IMR-90 (cell line): Measurements from ENCODE around the gene AIDA. TPM values are rescaled to one million over a fixed set of nuclear protein-coding genes. Genes with fewer than 3 reads are reported as not detected.
A peak's percentile ranks its signal among the peaks of the same experiment; 100 is the strongest.

Experiments used
- ATAC-seq: fragments of 200-7000 bp; cut with Tn5 transposase; 2 replicates; pipeline ENCODE4 v1.9.1; 2020; ENCODE audit warnings: low read depth, mild to moderate bottlenecking, moderate library complexity
- BruUV-seq: library from RNA; stranded (reverse); fragments of 400-500 nt; replicated peaks from 2 replicates; lab custom pipeline; 2021; lab: Mats Ljungman, UMichigan
- CTCF ChIA-PET: fragments of 300-600 bp; formaldehyde crosslinking; extraction: SDS; loops from one replicate; lab custom pipeline; 2021; ENCODE audit warnings: antibody characterized with exemption; lab: Yijun Ruan, JAX
- POLR2A ChIA-PET: fragments of 300-600 bp; sonication (Branson Sonifier 250); formaldehyde crosslinking; loops from one replicate; lab custom pipeline; 2022; ENCODE audit warnings: antibody characterized with exemption; ENCODE audit not compliant: unreplicated experiment; lab: Charles Lee
- DNase-seq: peaks from one replicate; pipeline ENCODE4 v3.0.0; 2013
- H2AFZ ChIP-seq: replicated peaks from 2 replicates; pipeline ENCODE3; 2013; ENCODE audit warnings: low read length, mild to moderate bottlenecking; ENCODE audit not compliant: poor library complexity
- H2AK5ac ChIP-seq: 2 replicates; pipeline ENCODE4 v1.6.1; 2013; ENCODE audit warnings: low read depth, low read length, inconsistent platforms
- H2AK9ac ChIP-seq: replicated peaks from 2 replicates; pipeline ENCODE3; 2013; ENCODE audit warnings: mild to moderate bottlenecking, low read depth, low read length, moderate library complexity; ENCODE audit not compliant: poor library complexity
- H2BK120ac ChIP-seq: 2 replicates; pipeline ENCODE4 v1.6.1; 2013; ENCODE audit warnings: low read depth, low read length, inconsistent platforms
- H2BK15ac ChIP-seq: 3 replicates; pipeline ENCODE4 v1.6.1; 2013; ENCODE audit warnings: low read depth, low read length, inconsistent platforms
- H2BK20ac ChIP-seq: 2 replicates; pipeline ENCODE4 v1.6.1; 2013; ENCODE audit warnings: low read depth, mild to moderate bottlenecking, inconsistent platforms, low read length, moderate library complexity
- H2BK5ac ChIP-seq: 2 replicates; pipeline ENCODE4 v1.6.1; 2013; ENCODE audit warnings: mild to moderate bottlenecking, low read depth, low read length, inconsistent platforms; ENCODE audit not compliant: poor library complexity, severe bottlenecking
- H3K14ac ChIP-seq: replicated peaks from 2 replicates; pipeline ENCODE4 v1.6.1; 2013; ENCODE audit warnings: low read depth, low read length, inconsistent platforms
- H3K18ac ChIP-seq: 2 replicates; pipeline ENCODE4 v1.6.1; 2013; ENCODE audit warnings: low read depth, low read length, control low read depth
- H3K23ac ChIP-seq: 2 replicates; pipeline ENCODE4 v1.6.1; 2013; ENCODE audit warnings: low read depth, low read length, inconsistent platforms
- H3K27ac ChIP-seq: 2 replicates; pipeline ENCODE4 v1.5.1; 2013; ENCODE audit warnings: mild to moderate bottlenecking, control low read depth, low read length; ENCODE audit not compliant: insufficient read depth
- H3K27me3 ChIP-seq: 2 replicates; pipeline ENCODE4 v1.6.1; 2013; ENCODE audit warnings: low read length; ENCODE audit not compliant: control insufficient read depth, insufficient read depth
- H3K36me3 ChIP-seq: 2 replicates; pipeline ENCODE4 v1.6.1; 2013; ENCODE audit warnings: low read length, mixed read lengths; ENCODE audit not compliant: control insufficient read depth, insufficient read depth
- H3K4ac ChIP-seq: 2 replicates; pipeline ENCODE4 v1.6.1; 2013; ENCODE audit warnings: low read depth, low read length, inconsistent platforms
- H3K4me1 ChIP-seq: 2 replicates; pipeline ENCODE4 v1.6.1; 2013; ENCODE audit warnings: low read length, mixed read lengths; ENCODE audit not compliant: control insufficient read depth, insufficient read depth
- H3K4me2 ChIP-seq: 2 replicates; pipeline ENCODE4 v1.6.1; 2013; ENCODE audit warnings: low read depth, mild to moderate bottlenecking, control low read depth, low read length, moderate library complexity
- H3K4me3 ChIP-seq: 2 replicates; pipeline ENCODE4 v1.5.1; 2013; ENCODE audit warnings: low read depth, mild to moderate bottlenecking, control low read depth, low read length, moderate library complexity; ENCODE audit not compliant: insufficient read depth
- H3K56ac ChIP-seq: 2 replicates; pipeline ENCODE4 v1.6.1; 2013; ENCODE audit warnings: low read length, inconsistent platforms; ENCODE audit not compliant: insufficient read depth; ENCODE audit errors: extremely low read depth
- H3K79me1 ChIP-seq, 2 experiments: 2 replicates each; pipeline ENCODE4 v1.6.1; 2013; ENCODE audit warnings: low read length in 2 of 2, inconsistent platforms in 1 of 2, low read depth in 1 of 2
- H3K9ac ChIP-seq: 2 replicates; pipeline ENCODE4 v1.6.1; 2013; ENCODE audit warnings: low read depth, low read length, control low read depth
- H3K9me1 ChIP-seq: 2 replicates; pipeline ENCODE4 v1.6.1; 2013; ENCODE audit warnings: low read length, inconsistent platforms; ENCODE audit not compliant: insufficient read depth
- H3K9me3 ChIP-seq: 2 replicates; pipeline ENCODE4 v1.6.1; 2013; ENCODE audit warnings: low read length; ENCODE audit not compliant: control insufficient read depth, insufficient read depth
- H4K20me1 ChIP-seq: 2 replicates; pipeline ENCODE4 v1.6.1; 2013; ENCODE audit warnings: low read length, inconsistent platforms; ENCODE audit not compliant: insufficient read depth
- H4K5ac ChIP-seq: 2 replicates; pipeline ENCODE4 v1.6.1; 2013; ENCODE audit warnings: mild to moderate bottlenecking, low read depth, low read length, control low read depth
- H4K8ac ChIP-seq, 2 experiments: 2 replicates each; pipeline ENCODE4 v1.6.1; 2013; ENCODE audit warnings: low read depth in 2 of 2, low read length in 2 of 2, control low read depth in 1 of 2, inconsistent platforms in 1 of 2
- H4K91ac ChIP-seq: 2 replicates; pipeline ENCODE4 v1.6.1; 2013; ENCODE audit warnings: low read depth, low read length, inconsistent platforms; ENCODE audit not compliant: insufficient read depth
- BHLHE40 ChIP-seq: fragments of 150-350 bp; IDR thresholded peaks from 2 replicates; pipeline ENCODE4 v1.6.1; 2016; ENCODE audit warnings: mild to moderate bottlenecking, low read depth, low read length
- CEBPB ChIP-seq: IDR thresholded peaks from 2 replicates; pipeline ENCODE4 v1.6.1; 2012; ENCODE audit warnings: low read depth, low read length, improper control_type of control experiment
- CHD1 ChIP-seq: IDR thresholded peaks from 2 replicates; pipeline ENCODE4 v1.6.1; 2012; ENCODE audit warnings: low read depth, low read length, improper control_type of control experiment
- FOS ChIP-seq: fragments of 150-350 bp; IDR thresholded peaks from 2 replicates; pipeline ENCODE4 v1.6.1; 2016; ENCODE audit warnings: low read depth, low read length
- MAFK ChIP-seq: IDR thresholded peaks from 2 replicates; pipeline ENCODE4 v1.6.1; 2012; ENCODE audit warnings: low read depth, low read length, improper control_type of control experiment
- MAZ ChIP-seq: IDR thresholded peaks from 2 replicates; pipeline ENCODE4 v1.6.1; 2012; ENCODE audit warnings: low read depth, mild to moderate bottlenecking, low read length, improper control_type of control experiment, moderate library complexity, borderline replicate concordance
- MXI1 ChIP-seq: IDR thresholded peaks from 2 replicates; pipeline ENCODE4 v1.6.1; 2012; ENCODE audit warnings: low read depth, mild to moderate bottlenecking, low read length, moderate library complexity, borderline replicate concordance
- NFE2L2 ChIP-seq: fragments of 150-350 bp; IDR thresholded peaks from 2 replicates; pipeline ENCODE4 v1.6.1; 2016; ENCODE audit warnings: low read depth, mild to moderate bottlenecking, low read length
- POLR2A ChIP-seq: IDR thresholded peaks from 2 replicates; pipeline ENCODE4 v1.6.1; 2012; ENCODE audit warnings: mild to moderate bottlenecking, low read depth, low read length
- RAD21 ChIP-seq: IDR thresholded peaks from 2 replicates; pipeline ENCODE4 v1.6.1; 2012; ENCODE audit warnings: low read length, improper control_type of control experiment
- RCOR1 ChIP-seq: IDR thresholded peaks from 2 replicates; pipeline ENCODE4 v1.6.1; 2012; ENCODE audit warnings: mild to moderate bottlenecking, low read length, improper control_type of control experiment; ENCODE audit not compliant: insufficient replicate concordance
- RFX5 ChIP-seq: IDR thresholded peaks from 2 replicates; pipeline ENCODE4 v1.8.0; 2012; ENCODE audit warnings: low read depth, mild to moderate bottlenecking, low read length, moderate library complexity
- SMC3 ChIP-seq: fragments of 150-350 bp; IDR thresholded peaks from 2 replicates; pipeline ENCODE4 v1.6.1; 2016; ENCODE audit warnings: low read depth, mild to moderate bottlenecking, antibody characterized with exemption, low read length, moderate library complexity
- WGBS, 2 experiments: methylation state at CpG; one replicate each; pipeline versions ENCODE4 v1.1.5 to v1.1.7; 2013; ENCODE audit warnings: missing lambda C conversion rate in 2 of 2; ENCODE audit not compliant: insufficient read length in 1 of 2; ENCODE audit errors: extremely low coverage in 2 of 2; 5-methylcytosine and 5-hydroxymethylcytosine counted together
- dilution Hi-C: fragments of 300-500 bp; cut with HindIII; formaldehyde crosslinking; loops from one replicate; pipeline ENCODE4 v1.14.3; 2018; ENCODE audit warnings: low sequenced_read_pairs; ENCODE audit not compliant: unreplicated experiment
- in situ Hi-C: fragments of 300-500 bp; cut with MboI; formaldehyde crosslinking; loops from 3 replicates; pipeline ENCODE4 v1.14.3; 2019; ENCODE audit warnings: low sequenced_read_pairs, inconsistent platforms, mixed read lengths
- intact Hi-C: fragments of 100-400 bp; cut with micrococcal nuclease; formaldehyde crosslinking; loops from 2 replicates; pipeline ENCODE4 v1.10.0; 2022
- polyA plus RNA-seq, 3 experiments: library from polyadenylated mRNA; depleted of rRNA; stranded (reverse); fragments of >200 nt; gene quantifications; 2 replicates each; pipeline ENCODE4 v1.2.3, GENCODE V29; 2012; ENCODE audit warnings: low replicate concordance in 1 of 3
- total RNA-seq: library from RNA; depleted of rRNA; stranded (reverse); fragments of >200 nt; gene quantifications from 2 replicates; pipeline ENCODE4 v1.2.3, GENCODE V29; 2012
- TF ChIP-seq, protein P1 (sequence below): fragments of 150-350 bp; IDR thresholded peaks from 2 replicates; pipeline ENCODE4 v1.6.1; 2017; ENCODE audit warnings: mild to moderate bottlenecking, antibody characterized with exemption, low read length, low read depth
- TF ChIP-seq, protein P2 (sequence below): conservative IDR thresholded peaks from 2 replicates; pipeline ENCODE4 v1.5.1; 2012; ENCODE audit warnings: mild to moderate bottlenecking, low read depth, low read length, improper control_type of control experiment
- TF ChIP-seq, protein P3 (sequence below): fragments of 150-350 bp; IDR thresholded peaks from 2 replicates; pipeline ENCODE4 v1.6.1; 2016; ENCODE audit warnings: low read depth, mild to moderate bottlenecking, low read length, moderate library complexity, borderline replicate concordance

Gene AIDA
- total and polyA plus RNA-seq, 2 of the 4 experiments (the other 2 are of a cell fraction), result 47.9 to 48.6 TPM

DNA sequence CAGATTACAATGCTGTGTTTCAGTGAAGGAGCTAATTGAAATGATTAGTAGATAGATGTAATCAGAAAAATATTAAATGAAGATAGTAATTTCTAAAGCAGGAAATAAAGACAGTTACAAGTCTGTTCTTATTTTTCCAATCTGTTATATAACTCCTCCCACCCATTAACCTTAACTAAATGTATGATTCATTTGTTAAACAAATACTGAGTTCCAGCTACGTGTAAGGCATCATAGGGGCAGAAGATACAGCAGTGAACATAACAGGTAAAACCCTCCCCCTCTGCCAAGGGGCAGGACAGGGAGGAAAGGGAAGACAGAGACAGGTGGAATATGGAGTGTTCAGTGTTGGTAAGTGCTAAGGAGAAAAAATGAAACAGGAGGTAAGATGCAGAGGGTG lies 24.7 kb upstream of the AIDA start, which contains the start of gene FAM177B:
TSS of gene FAM177B (plus strand) at position 231 of the 400 bp plus-strand sequence. CDS start 9,344 bp downstream, outside the sequence.
- Histone ChIP-seq H3K9ac (no peak within 1 kb of the TSS), H2BK15ac (no peak within 1 kb of the TSS), H2BK20ac (no peak within 1 kb of the TSS), H4K20me1 (no peaks in the 10 kb centered on the region), H3K14ac (no peak within 1 kb of the TSS), H3K18ac (no peak within 1 kb of the TSS), H4K5ac (no peak within 1 kb of the TSS), H3K23ac (no peak within 1 kb of the TSS), H3K9me1 (no peaks in the 10 kb centered on the region), H2AK9ac (no peak within 1 kb of the TSS), H2BK5ac (no peak within 1 kb of the TSS), H3K4me3 (no peak within 1 kb of the TSS), H3K79me1 (no peaks in the 10 kb centered on the region), H3K4me2 (no peak within 1 kb of the TSS), H4K8ac (no peak within 1 kb of the TSS), H3K4ac (no peak within 1 kb of the TSS), H3K27me3 (no peaks in the 10 kb centered on the region), H3K9me3 (no peaks in the 10 kb centered on the region), H2AK5ac (no peak within 1 kb of the TSS), H3K4me1 (peaks cover 6% of the 10 kb centered on the region), H2AFZ (no peak within 1 kb of the TSS), H2BK120ac (no peak within 1 kb of the TSS), H4K91ac (no peak within 1 kb of the TSS), H3K56ac (no peak within 1 kb of the TSS; the same call in 1 of the 2 replicates), H3K27ac (no peak within 1 kb of the TSS), H3K36me3 (peaks cover 13% of the 10 kb centered on the region; the same call in 1 of the 2 replicates)
- WGBS, 2 experiments, result no CpG with 5 or more reads among the region's 1 CpG
- CTCF ChIA-PET, result interaction anchor here (1.0 to 1.4 kb wide), 3 partner anchors 10 to 353 kb away, joined by 3 to 4 read pairs (median 4); no protein-coding TSS in a partner anchor
- dilution Hi-C loops (no loop called here), intact Hi-C loops (no loop called here), in situ Hi-C loops (no loop called here)
- peak; percentile 21 for DNase-seq
- POLR2A ChIA-PET, result no interaction called here
- BruUV-seq, result no TSS peak
- ATAC-seq, result peak; percentile 27; the same call in 1 of the 2 replicates
- TF ChIP-seq MXI1 (no peak), FOS (no peak), MAZ (no peak), CEBPB (no peak), NFE2L2 (no peak), BHLHE40 (no peak), RFX5 (no peak), RAD21 (no peak), CHD1 (no peak), POLR2A (no peak), SMC3 (no peak), RCOR1 (no peak), MAFK (no peak)
- TF ChIP-seq, protein P1, sequence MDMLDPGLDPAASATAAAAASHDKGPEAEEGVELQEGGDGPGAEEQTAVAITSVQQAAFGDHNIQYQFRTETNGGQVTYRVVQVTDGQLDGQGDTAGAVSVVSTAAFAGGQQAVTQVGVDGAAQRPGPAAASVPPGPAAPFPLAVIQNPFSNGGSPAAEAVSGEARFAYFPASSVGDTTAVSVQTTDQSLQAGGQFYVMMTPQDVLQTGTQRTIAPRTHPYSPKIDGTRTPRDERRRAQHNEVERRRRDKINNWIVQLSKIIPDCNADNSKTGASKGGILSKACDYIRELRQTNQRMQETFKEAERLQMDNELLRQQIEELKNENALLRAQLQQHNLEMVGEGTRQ, result no peak
- TF ChIP-seq, protein P2, sequence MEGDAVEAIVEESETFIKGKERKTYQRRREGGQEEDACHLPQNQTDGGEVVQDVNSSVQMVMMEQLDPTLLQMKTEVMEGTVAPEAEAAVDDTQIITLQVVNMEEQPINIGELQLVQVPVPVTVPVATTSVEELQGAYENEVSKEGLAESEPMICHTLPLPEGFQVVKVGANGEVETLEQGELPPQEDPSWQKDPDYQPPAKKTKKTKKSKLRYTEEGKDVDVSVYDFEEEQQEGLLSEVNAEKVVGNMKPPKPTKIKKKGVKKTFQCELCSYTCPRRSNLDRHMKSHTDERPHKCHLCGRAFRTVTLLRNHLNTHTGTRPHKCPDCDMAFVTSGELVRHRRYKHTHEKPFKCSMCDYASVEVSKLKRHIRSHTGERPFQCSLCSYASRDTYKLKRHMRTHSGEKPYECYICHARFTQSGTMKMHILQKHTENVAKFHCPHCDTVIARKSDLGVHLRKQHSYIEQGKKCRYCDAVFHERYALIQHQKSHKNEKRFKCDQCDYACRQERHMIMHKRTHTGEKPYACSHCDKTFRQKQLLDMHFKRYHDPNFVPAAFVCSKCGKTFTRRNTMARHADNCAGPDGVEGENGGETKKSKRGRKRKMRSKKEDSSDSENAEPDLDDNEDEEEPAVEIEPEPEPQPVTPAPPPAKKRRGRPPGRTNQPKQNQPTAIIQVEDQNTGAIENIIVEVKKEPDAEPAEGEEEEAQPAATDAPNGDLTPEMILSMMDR, result no peak
- TF ChIP-seq, protein P3, sequence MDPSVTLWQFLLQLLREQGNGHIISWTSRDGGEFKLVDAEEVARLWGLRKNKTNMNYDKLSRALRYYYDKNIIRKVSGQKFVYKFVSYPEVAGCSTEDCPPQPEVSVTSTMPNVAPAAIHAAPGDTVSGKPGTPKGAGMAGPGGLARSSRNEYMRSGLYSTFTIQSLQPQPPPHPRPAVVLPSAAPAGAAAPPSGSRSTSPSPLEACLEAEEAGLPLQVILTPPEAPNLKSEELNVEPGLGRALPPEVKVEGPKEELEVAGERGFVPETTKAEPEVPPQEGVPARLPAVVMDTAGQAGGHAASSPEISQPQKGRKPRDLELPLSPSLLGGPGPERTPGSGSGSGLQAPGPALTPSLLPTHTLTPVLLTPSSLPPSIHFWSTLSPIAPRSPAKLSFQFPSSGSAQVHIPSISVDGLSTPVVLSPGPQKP, result no peak
